Measurements from ENCODE around the gene TBC1D8. TPM values are rescaled to one million over a fixed set of nuclear protein-coding genes. Genes with fewer than 3 reads are reported as not detected.

TBC1D8 gene
- total and polyA plus RNA-seq, 2 experiments from 2014 or later = 18.0 to 36.9 TPM

GRCh38 chr2:101188683-101189405 is 37.7 kb upstream of the TBC1D8 start:
- H3K4me1 Mint-ChIP-seq = peaks cover 27% of the 10 kb centered on the region
- H3K27ac Mint-ChIP-seq = no peak overlapping the region
- Histone ChIP-seq H3K9me2 (ENCODE audit: insufficient read depth) (0 out of 2 replicates have a peak, but pooled peaks cover 3% of the 10 kb centered on the region), H3K4me2 (no peak overlapping the region), H3K79me2 (replicated peaks; ENCODE audit: insufficient read depth) (no peaks in the 10 kb centered on the region), H3K27me3 (ENCODE audit: insufficient read depth) (no peaks in the 10 kb centered on the region), H3K4me1 (ENCODE audit: insufficient read depth) (peaks cover 18% of the 10 kb centered on the region), H3K36me3 (ENCODE audit: insufficient read depth) (no peaks in the 10 kb centered on the region), H3K4me3 (no peak overlapping the region), H4K20me1 (replicated peaks; ENCODE audit: insufficient read depth) (no peaks in the 10 kb centered on the region), H3F3A (replicated peaks; ENCODE audit: low read depth) (0 out of 2 replicates have a peak, but pooled peaks cover 3% of the 10 kb centered on the region), H3K27ac (ENCODE audit: low read depth) (no peak overlapping the region), H2AFZ (no peak overlapping the region)
- no peaks in the 10 kb centered on the region for H3K36me3 Mint-ChIP-seq (ENCODE audit: low read depth)
- TF ChIP-seq, protein P1, sequence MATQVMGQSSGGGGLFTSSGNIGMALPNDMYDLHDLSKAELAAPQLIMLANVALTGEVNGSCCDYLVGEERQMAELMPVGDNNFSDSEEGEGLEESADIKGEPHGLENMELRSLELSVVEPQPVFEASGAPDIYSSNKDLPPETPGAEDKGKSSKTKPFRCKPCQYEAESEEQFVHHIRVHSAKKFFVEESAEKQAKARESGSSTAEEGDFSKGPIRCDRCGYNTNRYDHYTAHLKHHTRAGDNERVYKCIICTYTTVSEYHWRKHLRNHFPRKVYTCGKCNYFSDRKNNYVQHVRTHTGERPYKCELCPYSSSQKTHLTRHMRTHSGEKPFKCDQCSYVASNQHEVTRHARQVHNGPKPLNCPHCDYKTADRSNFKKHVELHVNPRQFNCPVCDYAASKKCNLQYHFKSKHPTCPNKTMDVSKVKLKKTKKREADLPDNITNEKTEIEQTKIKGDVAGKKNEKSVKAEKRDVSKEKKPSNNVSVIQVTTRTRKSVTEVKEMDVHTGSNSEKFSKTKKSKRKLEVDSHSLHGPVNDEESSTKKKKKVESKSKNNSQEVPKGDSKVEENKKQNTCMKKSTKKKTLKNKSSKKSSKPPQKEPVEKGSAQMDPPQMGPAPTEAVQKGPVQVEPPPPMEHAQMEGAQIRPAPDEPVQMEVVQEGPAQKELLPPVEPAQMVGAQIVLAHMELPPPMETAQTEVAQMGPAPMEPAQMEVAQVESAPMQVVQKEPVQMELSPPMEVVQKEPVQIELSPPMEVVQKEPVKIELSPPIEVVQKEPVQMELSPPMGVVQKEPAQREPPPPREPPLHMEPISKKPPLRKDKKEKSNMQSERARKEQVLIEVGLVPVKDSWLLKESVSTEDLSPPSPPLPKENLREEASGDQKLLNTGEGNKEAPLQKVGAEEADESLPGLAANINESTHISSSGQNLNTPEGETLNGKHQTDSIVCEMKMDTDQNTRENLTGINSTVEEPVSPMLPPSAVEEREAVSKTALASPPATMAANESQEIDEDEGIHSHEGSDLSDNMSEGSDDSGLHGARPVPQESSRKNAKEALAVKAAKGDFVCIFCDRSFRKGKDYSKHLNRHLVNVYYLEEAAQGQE (IDR thresholded peaks at IDR 0.05; ENCODE audit: unreplicated experiment) = no peak
- peak; percentile 74 to 89 for TF ChIP-seq CTCF (conservative IDR thresholded peaks at IDR 0.05; ENCODE audit: low read depth in 2 of 2)
- no peak overlapping the region for H3K4me3 Mint-ChIP-seq
- H3K27me3 Mint-ChIP-seq (ENCODE audit: insufficient read depth, low read depth, poor library complexity) = peaks cover 2% of the 10 kb centered on the region
- H3K9me3 Mint-ChIP-seq = peaks cover 7% of the 10 kb centered on the region; the same call in 2 of the 3 replicates
- ATAC-seq (peak; percentile 87), DNase-seq (ENCODE audit: low spot score) (peak; percentile 89)

GRCh38 chr2:101187131-101187530 is 35.9 kb upstream of the TBC1D8 start:
- H3K27ac ChIP-seq (ENCODE audit: low read depth) = no peak overlapping the region
- peaks cover 2% of the 10 kb centered on the region for H3K27me3 Mint-ChIP-seq (ENCODE audit: insufficient read depth, low read depth, poor library complexity)
- H3K27ac Mint-ChIP-seq = no peak overlapping the region
- no peak overlapping the region for H3K4me3 ChIP-seq
- H4K20me1 ChIP-seq (replicated peaks; ENCODE audit: insufficient read depth) = no peaks in the 10 kb centered on the region
- no peaks in the 10 kb centered on the region for H3K27me3 ChIP-seq (ENCODE audit: insufficient read depth)
- no peaks in the 10 kb centered on the region for H3K36me3 Mint-ChIP-seq (ENCODE audit: low read depth)
- no peak overlapping the region for H3K4me3 Mint-ChIP-seq
- H3K4me1 ChIP-seq (ENCODE audit: insufficient read depth) = peaks cover 18% of the 10 kb centered on the region
- H3K4me2 ChIP-seq = no peak overlapping the region
- no peaks in the 10 kb centered on the region for H3K36me3 ChIP-seq (ENCODE audit: insufficient read depth)
- no peaks in the 10 kb centered on the region for H3F3A ChIP-seq (replicated peaks; ENCODE audit: low read depth)
- H3K9me2 ChIP-seq (ENCODE audit: insufficient read depth) = 0 out of 2 replicates have a peak, but pooled peaks cover 3% of the 10 kb centered on the region
- no peaks in the 10 kb centered on the region for H3K79me2 ChIP-seq (replicated peaks; ENCODE audit: insufficient read depth)
- H3K4me1 Mint-ChIP-seq = peaks cover 23% of the 10 kb centered on the region
- ATAC-seq (no peak), DNase-seq (ENCODE audit: low spot score) (no peak)
- H3K9me3 Mint-ChIP-seq = peaks cover 11% of the 10 kb centered on the region; the same call in 2 of the 3 replicates
- H2AFZ ChIP-seq = no peak overlapping the region
- no peak for TF ChIP-seq POLR2AphosphoS5 (IDR thresholded peaks at IDR 0.05; ENCODE audit: low read depth)
- TF ChIP-seq JUNB (IDR thresholded peaks at IDR 0.05; ENCODE audit: unreplicated experiment) = no peak
- no peak for TF ChIP-seq CTCF (conservative IDR thresholded peaks at IDR 0.05; ENCODE audit: low read depth in 2 of 2)
- no peak for TF ChIP-seq NANOG (IDR thresholded peaks at IDR 0.05; ENCODE audit: borderline replicate concordance)
- no peak for TF ChIP-seq CREB1 (CRISPR knock-in tag; IDR thresholded peaks at IDR 0.05; ENCODE audit: low read depth)
- no peak for TF ChIP-seq ZNF114 (CRISPR knock-in tag; IDR thresholded peaks at IDR 0.05)
- TF ChIP-seq, protein P2, sequence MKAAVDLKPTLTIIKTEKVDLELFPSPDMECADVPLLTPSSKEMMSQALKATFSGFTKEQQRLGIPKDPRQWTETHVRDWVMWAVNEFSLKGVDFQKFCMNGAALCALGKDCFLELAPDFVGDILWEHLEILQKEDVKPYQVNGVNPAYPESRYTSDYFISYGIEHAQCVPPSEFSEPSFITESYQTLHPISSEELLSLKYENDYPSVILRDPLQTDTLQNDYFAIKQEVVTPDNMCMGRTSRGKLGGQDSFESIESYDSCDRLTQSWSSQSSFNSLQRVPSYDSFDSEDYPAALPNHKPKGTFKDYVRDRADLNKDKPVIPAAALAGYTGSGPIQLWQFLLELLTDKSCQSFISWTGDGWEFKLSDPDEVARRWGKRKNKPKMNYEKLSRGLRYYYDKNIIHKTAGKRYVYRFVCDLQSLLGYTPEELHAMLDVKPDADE (IDR thresholded peaks at IDR 0.05) = no peak

Measured in GM23338 (cell line).